Activated naive CD8-positive, alpha-beta T cell treated with anti-CD3 and anti-CD28 coated beads, Interleukin-2, amount 50 U/mL, for 24 hours (primary cell): Measurements from ENCODE around the gene ANKRD28.
"Not testable (repeated sequence)": the region's sequence is repeated elsewhere in the genome, so short reads cannot be mapped to it uniquely, and the experiment has no call there.

Source experiments
- ATAC-seq: fragments of 150-1000 bp; cut with Tn5 transposase; one replicate; pipeline ENCODE4 v1.10.0; 2021
- DNase-seq: peaks from one replicate; pipeline ENCODE4 v3.0.0; 2021
- H3K27ac Mint-ChIP-seq: one replicate; pipeline ENCODE4 v1.8.0; 2021; ENCODE audit warnings: mild to moderate bottlenecking, mixed read lengths
- H3K27me3 Mint-ChIP-seq: one replicate; pipeline ENCODE4 v1.8.0; 2021; ENCODE audit warnings: mixed read lengths
- H3K36me3 Mint-ChIP-seq: one replicate; pipeline ENCODE4 v1.8.0; 2021; ENCODE audit warnings: low read depth, mixed read lengths
- H3K4me1 Mint-ChIP-seq: one replicate; pipeline ENCODE4 v1.8.0; 2021; ENCODE audit warnings: mixed read lengths
- H3K4me3 Mint-ChIP-seq: one replicate; pipeline ENCODE4 v1.8.0; 2021; ENCODE audit warnings: mild to moderate bottlenecking, moderate library complexity, mixed read lengths
- H3K9me3 Mint-ChIP-seq: one replicate; pipeline ENCODE4 v1.8.0; 2021; ENCODE audit warnings: mixed read lengths

The ANKRD28 gene

GRCh38 chr3:15742236-15742635, 55.5 kb downstream of the ANKRD28 start:
- H3K4me3 Mint-ChIP-seq, H3K27ac Mint-ChIP-seq, ATAC-seq, DNase-seq, H3K27me3 Mint-ChIP-seq: not testable (repeated sequence)
- H3K9me3 Mint-ChIP-seq, result peaks cover 52% of the 10 kb centered on the region
- peaks cover 61% of the 10 kb centered on the region for H3K36me3 Mint-ChIP-seq
- peaks cover 27% of the 10 kb centered on the region for H3K4me1 Mint-ChIP-seq

GRCh38 chr3:15738616-15739005, 59.2 kb downstream of the ANKRD28 start:
- H3K4me3 Mint-ChIP-seq, H3K27ac Mint-ChIP-seq, ATAC-seq, H3K27me3 Mint-ChIP-seq, DNase-seq, H3K4me1 Mint-ChIP-seq: not testable (repeated sequence)
- Mint-ChIP-seq H3K36me3 (peaks cover 49% of the 10 kb centered on the region), H3K9me3 (peaks cover 37% of the 10 kb centered on the region)

- H3K9me3 Mint-ChIP-seq, result no peaks in the 10 kb centered on the region
- no peak overlapping the region for H3K27ac Mint-ChIP-seq
- H3K4me3 Mint-ChIP-seq, result no peak overlapping the region
- DNase-seq, result no peak
- H3K27me3 Mint-ChIP-seq, result no peaks in the 10 kb centered on the region
- peaks cover 16% of the 10 kb centered on the region for H3K36me3 Mint-ChIP-seq
- peaks cover 7% of the 10 kb centered on the region for H3K4me1 Mint-ChIP-seq
- ATAC-seq, result no peak
Measured at GRCh38 chr3:15731024-15731423, 66.8 kb downstream of the ANKRD28 start.

GRCh38 chr3:15728766-15729165, 69.0 kb downstream of the ANKRD28 start:
- H3K27ac Mint-ChIP-seq, result no peak overlapping the region
- no peaks in the 10 kb centered on the region for H3K27me3 Mint-ChIP-seq
- no peak for DNase-seq
- H3K36me3 Mint-ChIP-seq, result peaks cover 19% of the 10 kb centered on the region
- H3K4me3 Mint-ChIP-seq, result no peak overlapping the region
- peaks cover 20% of the 10 kb centered on the region for H3K4me1 Mint-ChIP-seq
- ATAC-seq, result no peak
- no peaks in the 10 kb centered on the region for H3K9me3 Mint-ChIP-seq

GRCh38 chr3:15726881-15727280, 70.9 kb downstream of the ANKRD28 start:
- H3K27me3 Mint-ChIP-seq, result no peaks in the 10 kb centered on the region
- H3K4me3 Mint-ChIP-seq, result no peak overlapping the region
- DNase-seq, result no peak
- peaks cover 21% of the 10 kb centered on the region for H3K36me3 Mint-ChIP-seq
- H3K27ac Mint-ChIP-seq, result no peak overlapping the region
- no peaks in the 10 kb centered on the region for H3K9me3 Mint-ChIP-seq
- no peak for ATAC-seq
- H3K4me1 Mint-ChIP-seq, result peaks cover 20% of the 10 kb centered on the region

GRCh38 chr3:15726043-15726442, 71.7 kb downstream of the ANKRD28 start:
- ATAC-seq, result peak; percentile 28
- Mint-ChIP-seq H3K4me1 (peaks cover 20% of the 10 kb centered on the region), H3K4me3 (no peak overlapping the region), H3K27me3 (no peaks in the 10 kb centered on the region), H3K36me3 (peaks cover 21% of the 10 kb centered on the region), H3K27ac (peak overlapping the region; percentile 17), H3K9me3 (no peaks in the 10 kb centered on the region)
- no peak for DNase-seq

- no peak for DNase-seq
- Mint-ChIP-seq H3K27me3 (no peaks in the 10 kb centered on the region), H3K27ac (no peak overlapping the region), H3K4me3 (no peak overlapping the region), H3K4me1 (peaks cover 20% of the 10 kb centered on the region), H3K36me3 (peaks cover 29% of the 10 kb centered on the region), H3K9me3 (no peaks in the 10 kb centered on the region)
- no peak for ATAC-seq
Measured at GRCh38 chr3:15724446-15724845, 73.3 kb downstream of the ANKRD28 start.

GRCh38 chr3:15723624-15723884, 74.2 kb downstream of the ANKRD28 start:
- ATAC-seq (no peak), DNase-seq (no peak)
- no peak overlapping the region for H3K4me3 Mint-ChIP-seq
- peaks cover 26% of the 10 kb centered on the region for H3K36me3 Mint-ChIP-seq
- H3K27ac Mint-ChIP-seq, result no peak overlapping the region
- H3K27me3 Mint-ChIP-seq, result no peaks in the 10 kb centered on the region
- peaks cover 20% of the 10 kb centered on the region for H3K4me1 Mint-ChIP-seq
- no peaks in the 10 kb centered on the region for H3K9me3 Mint-ChIP-seq

GRCh38 chr3:15722877-15723623, 74.7 kb downstream of the ANKRD28 start:
- peaks cover 20% of the 10 kb centered on the region for H3K4me1 Mint-ChIP-seq
- H3K9me3 Mint-ChIP-seq, result no peaks in the 10 kb centered on the region
- no peak for ATAC-seq
- no peak overlapping the region for H3K4me3 Mint-ChIP-seq
- H3K27ac Mint-ChIP-seq, result no peak overlapping the region
- no peak for DNase-seq
- peaks cover 29% of the 10 kb centered on the region for H3K36me3 Mint-ChIP-seq
- H3K27me3 Mint-ChIP-seq, result no peaks in the 10 kb centered on the region

- Mint-ChIP-seq H3K27me3 (no peaks in the 10 kb centered on the region), H3K36me3 (peaks cover 32% of the 10 kb centered on the region), H3K9me3 (no peaks in the 10 kb centered on the region), H3K4me1 (peaks cover 3% of the 10 kb centered on the region), H3K27ac (no peak overlapping the region), H3K4me3 (no peak overlapping the region)
- DNase-seq, result no peak
- ATAC-seq, result no peak
Measured at GRCh38 chr3:15716178-15716577, 81.6 kb downstream of the ANKRD28 start.

- no peak overlapping the region for H3K27ac Mint-ChIP-seq
- no peaks in the 10 kb centered on the region for H3K9me3 Mint-ChIP-seq
- H3K4me3 Mint-ChIP-seq, result no peak overlapping the region
- H3K27me3 Mint-ChIP-seq, result no peaks in the 10 kb centered on the region
- ATAC-seq, result no peak
- H3K4me1 Mint-ChIP-seq, result peaks cover 3% of the 10 kb centered on the region
- DNase-seq, result no peak
- H3K36me3 Mint-ChIP-seq, result peaks cover 31% of the 10 kb centered on the region
Measured at GRCh38 chr3:15714448-15714847, 83.3 kb downstream of the ANKRD28 start.

GRCh38 chr3:15713364-15713763, 84.4 kb downstream of the ANKRD28 start:
- Mint-ChIP-seq H3K4me3 (no peak overlapping the region), H3K4me1 (peaks cover 3% of the 10 kb centered on the region), H3K27me3 (no peaks in the 10 kb centered on the region), H3K9me3 (no peaks in the 10 kb centered on the region), H3K36me3 (peaks cover 36% of the 10 kb centered on the region), H3K27ac (no peak overlapping the region)
- DNase-seq (no peak), ATAC-seq (no peak)

- no peak for ATAC-seq
- Mint-ChIP-seq H3K9me3 (no peaks in the 10 kb centered on the region), H3K4me1 (peaks cover 3% of the 10 kb centered on the region), H3K27me3 (no peaks in the 10 kb centered on the region), H3K4me3 (no peak overlapping the region), H3K27ac (no peak overlapping the region), H3K36me3 (peaks cover 50% of the 10 kb centered on the region)
- DNase-seq, result no peak
Measured at GRCh38 chr3:15711281-15711680, 86.5 kb downstream of the ANKRD28 start.

GRCh38 chr3:15708882-15709677, 88.7 kb downstream of the ANKRD28 start:
- Mint-ChIP-seq H3K36me3 (peaks cover 58% of the 10 kb centered on the region), H3K9me3 (no peaks in the 10 kb centered on the region), H3K27me3 (no peaks in the 10 kb centered on the region), H3K4me3 (no peak overlapping the region), H3K27ac (no peak overlapping the region), H3K4me1 (peaks cover 1% of the 10 kb centered on the region)
- ATAC-seq, result no peak
- DNase-seq, result no peak

GRCh38 chr3:15707779-15708178, 90.0 kb downstream of the ANKRD28 start:
- ATAC-seq, result no peak
- H3K27ac Mint-ChIP-seq, result no peak overlapping the region
- DNase-seq, result no peak
- H3K36me3 Mint-ChIP-seq, result peaks cover 52% of the 10 kb centered on the region
- H3K4me1 Mint-ChIP-seq, result peaks cover 2% of the 10 kb centered on the region
- no peaks in the 10 kb centered on the region for H3K27me3 Mint-ChIP-seq
- no peaks in the 10 kb centered on the region for H3K9me3 Mint-ChIP-seq
- H3K4me3 Mint-ChIP-seq, result no peak overlapping the region
